HG02981 (cell line): ENCODE measurements around the gene WDR31.
"Not testable (repeated sequence)": the region's sequence is repeated elsewhere in the genome, so short reads cannot be mapped to it uniquely, and the experiment has no call there.

Source experiments
- ATAC-seq: cut with Tn5 transposase; IDR thresholded peaks from one replicate; pipeline ENCODE4 v1.9.1; 2021; ENCODE audit warnings: mild to moderate bottlenecking, moderate library complexity; ENCODE audit not compliant: unreplicated experiment

WDR31 gene

GRCh38 chr9:113368982-113369854, 29.1 kb upstream of the WDR31 start:
- no peak for ATAC-seq

DNA sequence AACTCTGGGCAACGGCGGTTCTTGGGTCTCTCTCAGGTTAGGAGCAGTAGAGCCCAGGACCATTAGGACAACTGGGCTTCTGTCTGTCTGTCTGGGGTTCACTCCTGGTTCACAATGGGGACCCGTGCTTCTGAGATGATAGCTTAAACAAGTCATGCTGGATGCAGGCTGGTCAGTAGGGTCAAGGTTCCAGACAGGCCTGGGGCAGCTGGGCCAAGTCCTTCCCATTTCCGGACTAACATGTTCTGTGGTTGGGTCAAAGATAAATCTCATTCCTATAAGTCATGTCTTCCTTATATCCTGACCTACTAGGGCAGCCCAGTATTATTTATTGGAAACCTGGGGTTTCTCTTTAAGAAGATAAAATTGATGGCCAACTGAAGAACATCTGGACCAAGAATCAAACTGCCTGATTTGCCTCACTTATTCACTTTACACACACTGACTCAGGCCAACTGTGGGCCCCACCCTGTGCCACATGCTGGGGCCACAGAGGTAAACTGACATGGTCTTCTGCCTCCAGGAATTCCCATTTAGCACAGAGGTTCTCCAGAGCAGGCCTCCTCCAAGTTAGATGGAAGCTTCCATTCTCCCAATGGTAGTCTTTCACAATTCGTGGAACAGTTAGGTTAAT, 28.4 kb upstream of the WDR31 start:
- ATAC-seq = no peak

- ATAC-seq = not testable (repeated sequence)
Measured at GRCh38 chr9:113365652-113366051, 25.6 kb upstream of the WDR31 start.

DNA sequence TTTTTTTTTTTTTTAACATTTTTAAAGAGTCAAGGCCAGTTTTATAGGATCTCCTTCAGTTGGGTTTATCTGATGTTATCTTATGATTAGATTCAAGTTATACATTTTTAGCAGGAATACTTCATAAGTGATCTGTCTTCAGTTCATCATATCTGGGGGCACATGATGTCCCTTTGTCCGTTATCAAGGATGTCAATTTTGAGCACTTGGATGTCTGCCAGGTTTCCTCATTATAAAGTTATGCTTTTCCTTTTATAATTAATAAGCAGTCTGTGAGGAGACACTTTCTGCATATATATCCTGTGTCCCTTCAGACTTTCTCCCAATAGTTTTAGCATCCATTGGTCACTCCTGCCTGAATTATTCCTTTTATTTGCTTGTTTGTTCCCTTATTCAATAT, 24.9 kb upstream of the WDR31 start:
- no peak for ATAC-seq

GRCh38 chr9:113363336-113363735, 23.3 kb upstream of the WDR31 start:
- no peak for ATAC-seq

GRCh38 chr9:113361304-113362018, 21.4 kb upstream of the WDR31 start:
- no peak for ATAC-seq

- no peak for ATAC-seq
Measured at GRCh38 chr9:113360242-113360842, 20.3 kb upstream of the WDR31 start.

DNA sequence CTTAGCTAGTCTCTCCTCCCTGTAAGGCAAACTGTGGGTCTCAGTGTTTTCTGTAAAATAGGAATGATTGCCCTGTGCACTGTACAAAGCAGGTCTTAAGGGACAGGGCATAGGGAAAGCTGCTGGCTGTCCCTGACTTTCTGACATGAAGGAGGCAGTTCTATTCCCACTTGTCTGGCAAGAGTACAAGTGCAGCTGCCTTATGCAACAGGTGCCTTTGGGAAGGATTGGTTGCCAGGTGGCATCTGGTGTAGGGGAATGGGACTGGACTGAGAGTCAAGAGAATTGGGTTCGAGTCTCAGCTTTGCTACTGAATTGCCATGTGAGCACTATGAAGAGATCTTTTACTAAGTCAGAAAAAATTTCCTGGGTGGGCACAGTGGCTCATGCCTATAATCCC, 19.3 kb upstream of the WDR31 start:
- no peak for ATAC-seq

DNA sequence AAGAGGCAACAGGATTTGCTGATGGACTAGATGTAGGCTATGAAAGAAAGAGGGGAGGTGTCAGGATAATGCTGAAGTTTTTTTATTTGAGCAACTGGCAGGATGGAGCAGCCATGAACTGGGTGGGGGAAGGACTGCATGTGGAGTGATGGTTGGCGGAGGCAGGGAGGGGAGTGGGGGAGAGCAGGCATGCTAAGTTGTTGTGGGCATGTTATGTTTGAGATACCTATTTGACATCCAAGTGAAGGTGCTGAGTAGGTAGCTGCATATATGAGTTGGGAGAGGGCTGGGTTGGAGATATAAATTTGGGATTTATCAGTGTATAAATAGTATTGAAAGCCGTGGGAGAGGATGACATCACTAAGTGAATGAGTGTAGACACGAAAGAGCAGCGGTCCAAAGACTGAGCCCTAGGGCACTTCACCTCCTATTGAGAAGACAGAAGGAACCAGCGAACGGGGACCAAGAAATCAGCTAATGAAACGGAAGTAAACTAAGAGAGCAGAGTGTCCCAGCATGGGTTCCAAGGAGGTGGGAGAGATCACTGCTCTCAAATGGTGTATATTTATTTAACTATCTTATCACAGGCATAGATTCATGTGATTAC, 16.7 kb upstream of the WDR31 start:
- ATAC-seq = no peak

DNA sequence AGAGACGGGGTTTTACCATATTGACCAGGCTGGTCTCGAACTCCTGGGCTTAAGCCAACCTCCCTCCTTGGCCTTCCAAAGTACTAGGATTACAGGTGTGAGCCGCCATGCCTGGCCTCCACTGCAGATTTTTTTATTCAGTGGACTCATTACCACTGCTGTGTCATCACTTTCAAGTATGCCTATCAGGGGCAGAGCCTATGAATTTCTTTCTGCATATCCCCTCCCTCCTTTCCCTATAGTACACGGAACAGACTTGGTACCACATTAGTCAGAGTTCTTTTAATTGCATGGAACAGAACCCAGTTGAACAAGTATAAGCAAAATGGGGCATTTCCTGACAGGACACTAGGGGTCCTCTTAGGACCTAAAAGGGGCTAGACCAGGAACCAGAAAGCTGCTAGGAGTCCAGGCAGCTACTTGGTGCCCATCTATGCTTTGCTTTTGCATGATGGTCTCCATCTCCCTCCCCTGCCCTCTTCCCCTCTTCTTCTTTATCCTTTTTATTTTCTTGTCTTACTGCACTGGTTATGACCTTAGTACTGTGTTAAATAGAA, 15.0 kb upstream of the WDR31 start:
- no peak for ATAC-seq

DNA sequence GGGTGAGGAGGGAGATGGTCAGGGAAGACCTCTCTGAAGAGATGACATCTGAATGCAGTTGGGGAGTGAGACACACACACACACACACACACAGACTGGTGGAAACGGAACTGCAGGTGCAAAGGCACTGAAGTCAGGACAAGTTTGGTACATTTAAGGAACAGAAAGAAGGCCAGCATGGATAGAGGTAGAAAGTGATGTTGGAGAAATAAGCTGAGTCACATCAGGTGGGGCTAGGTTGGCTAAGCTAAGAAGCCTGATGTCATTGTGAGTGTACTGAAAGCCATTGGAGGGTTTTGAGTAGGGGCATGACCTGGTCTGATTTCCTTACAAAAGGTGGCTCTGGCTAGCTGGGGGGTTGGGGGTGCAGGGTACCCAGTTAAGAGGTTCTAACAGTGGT, 12.3 kb upstream of the WDR31 start:
- ATAC-seq = no peak

DNA sequence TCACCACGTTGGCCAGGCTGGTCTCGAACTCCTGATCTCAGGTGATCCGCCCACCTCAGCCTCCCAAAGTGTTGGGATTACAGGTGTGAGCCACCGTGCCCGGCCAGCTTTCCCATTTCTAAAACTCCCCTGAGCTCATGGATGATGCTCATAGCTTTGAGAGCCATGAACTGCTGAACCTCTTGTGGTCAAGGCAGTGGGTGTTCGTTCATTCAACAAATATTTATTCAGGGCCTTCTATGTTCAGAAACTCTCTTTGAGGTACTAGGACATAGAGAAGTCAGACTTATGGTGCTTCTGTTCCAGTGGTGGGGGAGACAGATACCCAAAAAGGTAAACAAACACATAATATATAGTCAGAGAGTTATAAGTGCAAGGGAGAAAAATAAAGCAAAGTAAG, 11.9 kb upstream of the WDR31 start:
- no peak for ATAC-seq

GRCh38 chr9:113350937-113351336, 10.9 kb upstream of the WDR31 start:
- no peak for ATAC-seq

DNA sequence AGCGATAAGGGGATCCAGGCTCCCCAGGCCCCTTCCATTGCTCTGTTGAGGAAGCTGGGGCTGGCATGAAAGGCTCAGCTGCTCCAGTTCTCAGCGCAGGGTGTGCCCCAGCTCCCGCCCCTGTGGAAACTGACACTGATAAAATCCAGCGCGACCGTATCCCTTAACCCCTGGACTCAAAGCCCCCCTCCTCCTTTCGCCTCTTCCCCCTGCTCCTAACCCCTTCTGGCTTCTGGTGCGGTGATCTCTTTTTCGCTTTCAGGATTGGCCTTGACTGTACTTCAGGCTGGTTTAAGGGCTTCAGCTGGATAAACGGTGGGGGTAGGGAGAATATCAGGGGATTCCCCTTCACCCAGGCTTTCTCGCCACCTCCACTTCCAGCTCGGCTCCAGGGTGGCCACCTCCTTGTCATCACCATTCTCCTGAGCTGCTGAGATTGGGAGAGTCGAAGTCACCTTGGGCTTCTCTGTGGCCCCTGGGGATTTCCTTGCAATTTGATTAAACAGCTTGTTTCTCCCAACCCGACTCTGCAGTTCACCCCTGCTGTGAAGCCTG, 10.1 kb upstream of the WDR31 start:
- no peak for ATAC-seq

DNA sequence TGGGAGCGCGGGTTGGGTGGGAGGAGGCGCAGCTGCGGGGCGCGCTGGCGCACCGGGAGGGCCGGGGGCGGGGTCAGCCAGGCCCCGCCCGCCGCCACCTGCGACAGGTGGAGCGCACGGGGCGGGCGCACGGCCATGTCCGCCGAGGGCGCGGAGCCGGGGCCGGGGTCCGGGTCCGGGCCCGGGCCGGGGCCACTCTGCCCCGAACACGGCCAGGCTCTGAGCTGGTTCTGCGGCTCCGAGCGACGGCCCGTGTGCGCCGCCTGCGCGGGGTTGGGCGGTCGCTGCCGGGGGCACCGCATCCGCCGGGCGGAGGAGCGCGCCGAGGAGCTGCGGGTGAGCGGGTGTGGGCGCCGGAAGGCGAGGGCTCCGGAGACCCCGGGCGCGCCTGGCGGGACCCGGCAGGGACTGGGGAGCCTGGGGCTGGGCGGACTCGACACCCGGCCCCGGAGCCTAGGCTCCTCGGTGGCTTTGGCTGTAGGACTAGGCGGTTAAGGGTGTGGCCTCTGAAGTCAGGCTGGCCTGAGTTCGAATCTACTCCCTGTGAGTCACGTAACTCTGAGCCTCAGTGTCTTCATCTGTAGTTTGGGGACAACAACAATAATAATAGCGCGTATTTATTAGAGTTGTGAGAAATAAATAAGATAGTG, 9.5 kb upstream of the WDR31 start, which contains the start of gene BSPRY:
TSS of gene BSPRY (plus strand) at position 97 of the 650 bp plus-strand sequence. CDS start at position 136, 39 bp downstream.
- ATAC-seq = no peak

DNA sequence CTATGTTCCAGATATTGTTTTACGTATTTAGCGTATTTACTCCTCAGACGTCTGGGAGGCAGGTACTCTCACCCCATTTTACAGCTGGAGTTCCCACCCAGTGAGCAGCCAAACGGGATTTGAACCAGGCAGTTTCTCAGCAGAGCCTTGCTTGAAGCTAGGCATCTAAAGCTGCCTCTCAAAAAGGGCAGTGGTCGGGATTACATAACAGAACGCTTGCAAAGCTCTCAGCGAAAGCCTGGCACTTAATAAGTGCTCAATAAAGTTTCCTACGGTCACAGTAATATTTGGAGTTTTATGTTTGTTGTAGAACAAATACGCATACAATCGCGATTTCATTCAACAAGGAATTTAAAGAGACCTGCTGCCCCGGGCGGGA, 9.0 kb upstream of the WDR31 start:
- no peak for ATAC-seq

DNA sequence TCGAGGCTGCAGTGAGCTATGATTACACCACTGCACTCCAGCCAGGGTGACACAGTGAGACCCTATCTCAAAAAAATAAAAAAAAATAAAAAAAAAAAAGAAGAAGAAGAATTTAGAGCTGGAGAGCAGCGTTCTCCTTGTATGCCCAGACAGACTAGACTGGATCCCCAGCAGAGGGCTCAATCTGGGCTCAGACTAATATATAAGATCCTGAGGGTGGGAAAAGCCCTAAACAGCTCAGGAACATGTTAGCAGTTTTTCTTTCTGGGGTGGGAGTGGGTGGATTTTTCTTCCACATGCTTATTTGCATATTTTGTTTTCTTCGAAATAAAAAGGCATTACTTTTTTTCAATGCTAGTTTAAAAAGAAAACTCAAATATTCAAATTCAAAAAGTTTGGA, 8.4 kb upstream of the WDR31 start:
- no peak for ATAC-seq

GRCh38 chr9:113345671-113346070, 5.6 kb upstream of the WDR31 start:
- no peak for ATAC-seq

GRCh38 chr9:113345190-113345589, 5.1 kb upstream of the WDR31 start:
- no peak for ATAC-seq

DNA sequence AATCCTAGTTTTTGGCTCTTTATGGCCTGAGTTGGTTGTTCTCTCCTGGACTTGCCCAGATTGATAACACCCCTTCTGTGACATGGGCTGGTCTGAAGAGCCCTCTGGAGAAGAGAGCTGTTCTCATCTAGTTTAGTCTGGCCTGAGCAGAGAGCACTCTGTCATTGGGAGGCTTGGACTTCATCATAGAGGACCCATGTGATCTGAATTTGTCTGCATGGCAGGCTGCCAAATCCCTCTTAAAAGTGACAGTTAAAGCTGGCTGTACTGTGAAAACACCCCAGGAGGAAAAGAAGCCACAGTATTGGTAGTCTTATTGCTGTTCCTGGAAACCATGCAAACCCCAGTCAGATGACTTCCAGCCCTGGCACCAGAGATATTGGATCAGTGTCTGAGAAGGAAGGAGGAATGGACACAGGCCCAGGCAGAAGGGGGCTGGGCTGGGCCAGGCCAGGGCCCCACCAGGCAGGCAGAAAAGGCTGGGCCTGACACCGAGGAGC, 3.7 kb upstream of the WDR31 start:
- ATAC-seq = no peak
